Fibroblast of lung (primary cell): Measurements from ENCODE around the gene TNNI3K.

Experiments used
- EZH2 ChIP-seq: IDR thresholded peaks from 2 replicates; pipeline ENCODE4 v1.5.1; 2012; ENCODE audit warnings: low read length, control low read depth, mild to moderate bottlenecking; ENCODE audit errors: missing control alignments
- TF ChIP-seq, protein P1 (sequence below), 2 donors: IDR thresholded peaks in 1 of 2; conservative IDR thresholded peaks in 1 of 2; 1 replicate in 1 of 2; 2 replicates in 1 of 2; pipeline ENCODE4 v1.5.1; 2011 to 2012; ENCODE audit warnings: low read length in 2 of 2, control low read depth in 1 of 2, inconsistent platforms in 1 of 2, low read depth in 1 of 2, mild to moderate bottlenecking in 1 of 2

DNA sequence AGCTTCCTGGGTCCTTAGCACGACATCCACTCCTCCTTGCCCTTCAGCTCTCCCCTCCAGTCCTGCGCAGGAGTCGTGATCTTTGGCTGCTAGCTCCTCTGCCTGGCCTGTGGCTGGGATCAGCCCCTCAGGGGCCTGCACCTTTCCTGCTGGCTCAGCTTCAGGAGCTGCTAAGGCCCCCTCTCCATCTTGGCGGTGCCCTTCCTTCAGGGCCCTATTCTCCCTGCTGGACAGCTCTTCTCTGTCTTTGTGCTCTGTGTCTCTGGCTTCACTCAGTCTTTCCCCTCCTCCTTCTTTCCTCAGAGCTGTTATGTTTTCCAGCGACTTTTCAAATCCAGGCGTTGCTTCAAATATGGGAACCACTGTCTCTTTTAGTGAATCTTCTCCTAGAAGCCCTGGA is 336.7 kb downstream of the TNNI3K start:
- TF ChIP-seq EZH2 = no peak
- TF ChIP-seq, protein P1, sequence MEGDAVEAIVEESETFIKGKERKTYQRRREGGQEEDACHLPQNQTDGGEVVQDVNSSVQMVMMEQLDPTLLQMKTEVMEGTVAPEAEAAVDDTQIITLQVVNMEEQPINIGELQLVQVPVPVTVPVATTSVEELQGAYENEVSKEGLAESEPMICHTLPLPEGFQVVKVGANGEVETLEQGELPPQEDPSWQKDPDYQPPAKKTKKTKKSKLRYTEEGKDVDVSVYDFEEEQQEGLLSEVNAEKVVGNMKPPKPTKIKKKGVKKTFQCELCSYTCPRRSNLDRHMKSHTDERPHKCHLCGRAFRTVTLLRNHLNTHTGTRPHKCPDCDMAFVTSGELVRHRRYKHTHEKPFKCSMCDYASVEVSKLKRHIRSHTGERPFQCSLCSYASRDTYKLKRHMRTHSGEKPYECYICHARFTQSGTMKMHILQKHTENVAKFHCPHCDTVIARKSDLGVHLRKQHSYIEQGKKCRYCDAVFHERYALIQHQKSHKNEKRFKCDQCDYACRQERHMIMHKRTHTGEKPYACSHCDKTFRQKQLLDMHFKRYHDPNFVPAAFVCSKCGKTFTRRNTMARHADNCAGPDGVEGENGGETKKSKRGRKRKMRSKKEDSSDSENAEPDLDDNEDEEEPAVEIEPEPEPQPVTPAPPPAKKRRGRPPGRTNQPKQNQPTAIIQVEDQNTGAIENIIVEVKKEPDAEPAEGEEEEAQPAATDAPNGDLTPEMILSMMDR (conservative IDR thresholded peaks at IDR 0.05 in 1 of 2, IDR thresholded peaks at IDR 0.05 in 1 of 2; ENCODE audit: low read depth in 1 of 2, low read length in 2 of 2) = no peak
